Measurements from ENCODE around the gene TMPRSS9. TPM values are rescaled to one million over a fixed set of nuclear protein-coding genes. Genes with fewer than 3 reads are reported as not detected.

TMPRSS9 gene
- total RNA-seq, 1 donor from 2014 or later = not detected

GRCh38 chr19:2327773-2328400, 32.2 kb upstream of the TMPRSS9 start:
- no peak for TF ChIP-seq CTCF (IDR thresholded peaks at IDR 0.05; ENCODE audit: insufficient read depth, low read length, poor library complexity, severe bottlenecking)
- no peaks in the 10 kb centered on the region for H3K36me3 ChIP-seq (ENCODE audit: control insufficient read depth, insufficient read depth, low read length)
- H3K4me3 ChIP-seq (ENCODE audit: low read depth, low read length) = peak overlapping the region; percentile 95
- H3K27me3 ChIP-seq (ENCODE audit: control insufficient read depth, insufficient read depth, low read length) = no peaks in the 10 kb centered on the region
- DNase-seq (ENCODE audit: low read depth) = peak; percentile 63

GRCh38 chr19:2328401-2329148, 31.5 kb upstream of the TMPRSS9 start, which contains the start of the genes LSM7 and SPPL2B:
Gene LSM7, minus strand, starts transcription at chr19:2328586. Its CDS starts 20 bp downstream, at chr19:2328566.
Gene SPPL2B, plus strand, starts transcription at chr19:2328684. Its CDS starts 26 bp downstream, at chr19:2328710.
- peak; percentile 47 for DNase-seq (ENCODE audit: low read depth)
- Histone ChIP-seq H3K36me3 (ENCODE audit: control insufficient read depth, insufficient read depth, low read length) (no peaks in the 10 kb centered on the region), H3K27me3 (ENCODE audit: control insufficient read depth, insufficient read depth, low read length) (no peaks in the 10 kb centered on the region), H3K4me3 (ENCODE audit: low read depth, low read length) (peak within 1 kb of the TSS; percentile 95)
- no peak for TF ChIP-seq CTCF (IDR thresholded peaks at IDR 0.05; ENCODE audit: insufficient read depth, low read length, poor library complexity, severe bottlenecking)

- no peaks in the 10 kb centered on the region for H3K27me3 ChIP-seq (ENCODE audit: control insufficient read depth, insufficient read depth, low read length)
- no peak for TF ChIP-seq CTCF (IDR thresholded peaks at IDR 0.05; ENCODE audit: insufficient read depth, low read length, poor library complexity, severe bottlenecking)
- DNase-seq (ENCODE audit: low read depth) = no peak
- H3K36me3 ChIP-seq (ENCODE audit: control insufficient read depth, insufficient read depth, low read length) = no peaks in the 10 kb centered on the region
- peak overlapping the region; percentile 95 for H3K4me3 ChIP-seq (ENCODE audit: low read depth, low read length)
These were observed 31.0 kb upstream of the TMPRSS9 start for GRCh38 chr19:2329149-2329478.

GRCh38 chr19:2329501-2329916, 30.6 kb upstream of the TMPRSS9 start:
- TF ChIP-seq CTCF (IDR thresholded peaks at IDR 0.05; ENCODE audit: insufficient read depth, low read length, poor library complexity, severe bottlenecking) = no peak
- H3K4me3 ChIP-seq (ENCODE audit: low read depth, low read length) = peak overlapping the region; percentile 95
- H3K27me3 ChIP-seq (ENCODE audit: control insufficient read depth, insufficient read depth, low read length) = no peaks in the 10 kb centered on the region
- DNase-seq (ENCODE audit: low read depth) = no peak
- no peaks in the 10 kb centered on the region for H3K36me3 ChIP-seq (ENCODE audit: control insufficient read depth, insufficient read depth, low read length)

- TF ChIP-seq CTCF (IDR thresholded peaks at IDR 0.05; ENCODE audit: insufficient read depth, low read length, poor library complexity, severe bottlenecking) = no peak
- no peak for DNase-seq (ENCODE audit: low read depth)
- Histone ChIP-seq H3K36me3 (ENCODE audit: control insufficient read depth, insufficient read depth, low read length) (no peaks in the 10 kb centered on the region), H3K27me3 (ENCODE audit: control insufficient read depth, insufficient read depth, low read length) (no peaks in the 10 kb centered on the region), H3K4me3 (ENCODE audit: low read depth, low read length) (no peak overlapping the region)
These were observed 29.8 kb upstream of the TMPRSS9 start for GRCh38 chr19:2330255-2330631.
